Stomach smooth muscle (tissue), 2 donors: ENCODE data around the gene R3HCC1L.
"Not testable (repeated sequence)": the region's sequence is repeated elsewhere in the genome, so short reads cannot be mapped to it uniquely, and the experiment has no call there.

ENCODE experiments used
- H3K27ac ChIP-seq: one replicate; pipeline ENCODE4 v1.7.0; 2013; ENCODE audit warnings: mild to moderate bottlenecking, low read length, inconsistent platforms
- H3K27me3 ChIP-seq, 2 donors: one replicate each; pipeline ENCODE4 v1.7.0; 2013; ENCODE audit warnings: low read length in 2 of 2; ENCODE audit not compliant: insufficient read depth in 2 of 2, control insufficient read depth in 1 of 2
- H3K36me3 ChIP-seq, 2 donors: one replicate each; pipeline ENCODE4 v1.7.0; 2013; ENCODE audit warnings: low read length in 2 of 2; ENCODE audit not compliant: control insufficient read depth in 2 of 2, insufficient read depth in 2 of 2
- H3K4me1 ChIP-seq: one replicate; pipeline ENCODE4 v1.7.0; 2013; ENCODE audit warnings: low read length; ENCODE audit not compliant: control insufficient read depth, insufficient read depth
- H3K4me3 ChIP-seq, 2 donors: one replicate each; pipeline ENCODE4 v1.7.0; 2013; ENCODE audit warnings: low read length in 2 of 2
- H3K9ac ChIP-seq, 2 donors: one replicate each; pipeline ENCODE4 v1.7.0; 2013; ENCODE audit warnings: low read length in 2 of 2, mild to moderate bottlenecking in 1 of 2
- H3K9me3 ChIP-seq, 2 donors: one replicate each; pipeline ENCODE4 v1.7.0; 2013; ENCODE audit warnings: low read length in 2 of 2; ENCODE audit not compliant: control insufficient read depth in 2 of 2
- donor health status: healthy.
- donor health status: Pancreatic carcinoma.

The R3HCC1L gene

DNA sequence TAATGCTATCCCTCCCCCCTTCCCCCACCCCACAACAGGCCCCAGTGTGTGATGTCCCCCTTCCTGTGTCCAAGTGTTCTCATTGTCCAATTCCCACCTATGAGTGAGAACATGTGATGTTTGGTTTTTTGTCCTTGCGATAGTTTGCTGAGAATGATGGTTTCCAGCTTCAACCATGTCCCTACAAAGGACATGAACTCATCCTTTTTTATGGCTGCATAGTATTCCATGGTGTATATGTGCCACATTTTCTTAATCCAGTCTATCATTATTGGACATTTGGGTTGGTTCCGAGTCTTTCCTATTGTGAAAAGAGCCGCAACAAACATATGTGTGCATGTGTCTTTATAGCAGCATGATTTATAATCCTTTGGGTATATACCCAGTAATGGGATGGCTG is 93.3 kb downstream of the R3HCC1L start:
- not testable (repeated sequence) for H3K36me3 ChIP-seq, H3K9me3 ChIP-seq, H3K4me1 ChIP-seq, H3K9ac ChIP-seq, H3K27ac ChIP-seq, H3K4me3 ChIP-seq, H3K27me3 ChIP-seq

DNA sequence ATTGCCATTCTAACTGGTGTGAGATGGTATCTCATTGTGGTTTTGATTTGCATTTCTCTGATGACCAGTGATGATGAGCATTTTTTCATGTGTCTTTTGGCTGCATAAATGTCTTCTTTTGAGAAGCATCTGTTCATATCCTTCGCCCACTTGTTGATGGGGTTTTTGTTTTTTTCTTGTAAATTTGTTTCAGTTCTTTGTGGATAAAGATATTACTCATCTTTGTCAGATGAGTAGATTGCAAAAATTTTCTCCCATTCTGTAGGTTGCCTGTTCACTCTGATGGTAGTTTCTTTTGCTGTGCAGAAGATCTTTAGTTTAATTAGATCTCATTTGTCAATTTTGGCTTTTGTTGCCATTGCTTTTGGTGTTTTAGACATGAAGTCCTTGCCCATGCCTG is 93.8 kb downstream of the R3HCC1L start:
- not testable (repeated sequence) for H3K27ac ChIP-seq, H3K27me3 ChIP-seq, H3K36me3 ChIP-seq, H3K4me3 ChIP-seq, H3K9me3 ChIP-seq, H3K9ac ChIP-seq, H3K4me1 ChIP-seq

DNA sequence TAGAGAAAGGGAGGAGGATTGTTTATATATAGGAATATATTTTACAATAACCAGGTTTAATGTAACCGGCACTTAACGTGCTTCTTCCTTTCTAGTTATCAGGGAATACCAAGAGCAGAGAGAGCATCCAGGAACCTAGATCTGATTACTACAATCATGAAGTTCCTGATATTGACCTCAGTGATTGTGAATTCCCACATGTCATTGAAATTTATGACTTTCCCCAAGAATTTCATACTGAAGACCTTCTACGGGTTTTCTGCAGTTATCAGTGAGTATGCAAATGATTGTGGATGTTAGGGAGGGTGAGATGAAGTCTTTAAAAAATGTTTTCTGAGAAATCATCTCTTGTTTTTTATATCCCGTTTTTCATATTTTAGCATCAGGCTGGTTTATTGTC is 97.0 kb downstream of the R3HCC1L start:
- H3K27me3 ChIP-seq: no peaks in the 10 kb centered on the region
- no peak overlapping the region for H3K4me3 ChIP-seq
- H3K27ac ChIP-seq: no peak overlapping the region
- H3K9me3 ChIP-seq: no peaks in the 10 kb centered on the region
- H3K36me3 ChIP-seq: peaks cover 8 to 11% of the 10 kb centered on the region in 2 donors
- no peaks in the 10 kb centered on the region for H3K4me1 ChIP-seq
- H3K9ac ChIP-seq: no peak overlapping the region

DNA sequence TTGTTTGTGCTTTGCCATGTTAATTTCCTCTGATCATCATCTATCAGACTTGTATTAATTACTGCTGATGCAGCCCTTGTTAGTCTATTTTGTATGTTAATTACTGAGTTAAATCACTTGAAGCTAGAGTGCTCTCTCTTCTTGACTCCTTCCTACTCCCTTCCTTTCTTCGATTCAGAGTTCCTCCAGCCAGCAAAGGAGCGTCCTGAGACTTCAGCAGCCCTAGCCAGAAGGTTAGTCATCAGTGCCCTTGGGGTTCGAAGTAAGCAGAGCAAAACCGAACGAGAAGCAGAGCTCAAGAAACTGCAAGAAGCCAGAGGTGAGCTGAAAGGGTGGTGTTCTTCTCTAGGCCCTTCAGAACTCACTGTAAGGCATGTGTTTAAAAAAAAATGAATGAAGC is 101.4 kb downstream of the R3HCC1L start:
- no peaks in the 10 kb centered on the region for H3K27me3 ChIP-seq
- H3K9ac ChIP-seq: no peak overlapping the region
- H3K4me3 ChIP-seq: no peak overlapping the region
- H3K4me1 ChIP-seq: no peaks in the 10 kb centered on the region
- no peak overlapping the region for H3K27ac ChIP-seq
- peaks cover 13% of the 10 kb centered on the region in 2 donors for H3K36me3 ChIP-seq
- H3K9me3 ChIP-seq: no peaks in the 10 kb centered on the region

DNA sequence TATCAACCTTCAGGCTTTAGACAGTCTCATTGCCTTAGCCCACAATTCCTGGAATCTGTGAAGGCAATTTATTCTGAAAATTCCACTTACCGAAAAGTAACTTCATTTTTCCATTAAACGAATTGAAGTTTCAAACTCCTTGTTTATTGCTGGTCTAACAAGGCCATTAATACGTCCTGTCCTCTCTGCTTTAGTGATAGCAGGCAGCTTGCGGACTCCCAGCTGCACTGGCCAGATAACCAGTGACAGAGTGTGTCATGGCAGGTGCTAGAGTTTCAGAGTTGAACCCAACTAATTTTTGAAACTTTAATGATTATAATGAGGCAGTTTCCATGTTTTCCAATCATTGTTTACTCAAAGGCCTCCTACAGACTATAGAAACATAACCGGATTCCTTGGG is 102.4 kb downstream of the R3HCC1L start:
- H3K4me3 ChIP-seq: no peak overlapping the region
- no peak overlapping the region for H3K27ac ChIP-seq
- no peaks in the 10 kb centered on the region for H3K4me1 ChIP-seq
- H3K27me3 ChIP-seq: no peaks in the 10 kb centered on the region
- no peak overlapping the region for H3K9ac ChIP-seq
- H3K9me3 ChIP-seq: no peaks in the 10 kb centered on the region
- H3K36me3 ChIP-seq: peaks cover 11 to 12% of the 10 kb centered on the region in 2 donors

DNA sequence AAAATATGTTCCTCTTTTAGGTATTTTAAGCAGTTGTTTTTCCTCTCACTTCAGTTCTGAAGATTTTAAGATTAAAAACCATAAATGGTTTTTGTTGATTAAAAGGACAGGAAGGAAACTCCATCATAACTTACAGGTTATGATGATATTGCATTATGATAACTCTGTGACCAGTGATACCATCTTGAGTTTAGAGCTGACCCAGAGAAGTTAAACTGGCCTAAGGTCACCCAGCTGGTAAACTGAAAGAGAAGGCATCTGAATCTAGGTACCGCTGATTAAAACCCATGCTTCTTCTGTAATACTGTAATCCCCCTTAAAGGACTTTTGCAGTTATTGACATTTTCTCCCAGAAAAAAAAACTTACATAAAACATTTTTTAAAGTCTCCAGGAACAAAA is 103.9 kb downstream of the R3HCC1L start:
- Histone ChIP-seq H3K9me3 (no peaks in the 10 kb centered on the region), H3K9ac (no peak overlapping the region), H3K4me1 (no peaks in the 10 kb centered on the region), H3K36me3 (peaks cover 9 to 11% of the 10 kb centered on the region in 2 donors), H3K4me3 (no peak overlapping the region), H3K27me3 (no peaks in the 10 kb centered on the region), H3K27ac (no peak overlapping the region)

DNA sequence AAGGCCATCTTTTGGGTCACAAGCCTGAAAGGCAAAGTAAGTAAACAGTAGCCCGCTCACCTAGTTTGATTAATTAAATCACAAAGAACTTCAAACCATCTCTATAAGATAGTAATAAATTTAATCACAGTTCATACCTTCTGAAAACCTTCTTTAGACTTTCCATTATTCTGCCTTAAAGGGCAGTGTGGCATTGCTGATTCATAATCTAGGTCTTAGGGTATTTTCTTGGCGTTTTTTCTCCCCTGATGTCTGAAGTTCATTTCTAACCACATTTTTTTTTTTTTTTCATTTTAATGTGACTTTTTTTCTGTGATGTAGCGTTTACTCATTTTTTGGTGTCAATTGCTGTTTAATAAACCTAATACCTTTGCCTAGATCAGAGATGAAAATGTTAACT is 106.1 kb downstream of the R3HCC1L start:
- no peaks in the 10 kb centered on the region for H3K9me3 ChIP-seq
- no peaks in the 10 kb centered on the region for H3K27me3 ChIP-seq
- H3K9ac ChIP-seq: no peak overlapping the region
- H3K36me3 ChIP-seq: peaks cover 8 to 9% of the 10 kb centered on the region in 2 donors
- no peak overlapping the region for H3K4me3 ChIP-seq
- peaks cover 16% of the 10 kb centered on the region for H3K4me1 ChIP-seq
- H3K27ac ChIP-seq: no peak overlapping the region

DNA sequence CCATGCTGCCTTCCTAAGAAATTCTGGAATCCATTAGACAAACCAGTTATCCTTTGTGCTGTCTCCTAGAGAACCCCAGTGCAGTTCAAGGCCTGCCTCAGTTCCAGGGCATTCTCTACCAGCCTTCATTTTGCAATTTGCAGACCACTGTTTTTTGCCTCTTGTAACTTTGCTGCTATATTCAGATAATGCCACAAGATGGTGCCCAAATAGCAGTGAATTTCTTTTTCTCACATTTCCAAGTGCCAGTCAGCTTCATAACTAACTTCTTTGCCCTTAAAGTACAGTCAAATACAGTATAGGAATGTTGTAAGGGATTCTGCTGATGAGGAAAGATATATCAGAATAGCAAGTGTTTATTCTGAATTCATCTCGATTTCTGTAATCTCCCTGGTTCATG is 108.4 kb downstream of the R3HCC1L start:
- Histone ChIP-seq H3K9ac (no peak overlapping the region), H3K27ac (no peak overlapping the region), H3K27me3 (no peaks in the 10 kb centered on the region), H3K36me3 (peaks cover 0 to 12% of the 10 kb centered on the region in 2 donors), H3K4me1 (peaks cover 30% of the 10 kb centered on the region), H3K9me3 (no peaks in the 10 kb centered on the region), H3K4me3 (no peak overlapping the region)

DNA sequence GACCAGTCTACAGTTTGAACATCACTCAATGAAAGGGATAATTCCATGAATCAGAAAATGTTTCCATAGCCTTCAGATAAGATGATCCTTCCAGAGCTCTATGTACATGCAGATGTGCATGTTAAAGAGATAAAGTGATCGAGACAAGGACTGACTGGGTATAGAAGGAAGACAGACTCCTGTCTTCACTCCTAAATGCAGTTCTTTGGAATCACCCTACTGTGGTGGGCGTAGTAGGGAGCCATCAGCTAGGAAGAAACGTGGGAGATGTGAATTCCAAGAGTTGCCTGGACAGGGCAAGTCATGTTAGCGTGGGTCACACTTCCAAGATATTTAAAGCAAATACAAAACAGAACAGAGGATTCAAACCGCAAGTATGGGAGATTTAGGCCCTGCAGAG is 109.7 kb downstream of the R3HCC1L start:
- peaks cover 7 to 19% of the 10 kb centered on the region in 2 donors for H3K36me3 ChIP-seq
- H3K27ac ChIP-seq: peak overlapping the region; percentile 63
- no peaks in the 10 kb centered on the region for H3K27me3 ChIP-seq
- peaks cover 30% of the 10 kb centered on the region for H3K4me1 ChIP-seq
- H3K4me3 ChIP-seq: no peak overlapping the region
- no peaks in the 10 kb centered on the region for H3K9me3 ChIP-seq
- H3K9ac ChIP-seq: no peak overlapping the region

DNA sequence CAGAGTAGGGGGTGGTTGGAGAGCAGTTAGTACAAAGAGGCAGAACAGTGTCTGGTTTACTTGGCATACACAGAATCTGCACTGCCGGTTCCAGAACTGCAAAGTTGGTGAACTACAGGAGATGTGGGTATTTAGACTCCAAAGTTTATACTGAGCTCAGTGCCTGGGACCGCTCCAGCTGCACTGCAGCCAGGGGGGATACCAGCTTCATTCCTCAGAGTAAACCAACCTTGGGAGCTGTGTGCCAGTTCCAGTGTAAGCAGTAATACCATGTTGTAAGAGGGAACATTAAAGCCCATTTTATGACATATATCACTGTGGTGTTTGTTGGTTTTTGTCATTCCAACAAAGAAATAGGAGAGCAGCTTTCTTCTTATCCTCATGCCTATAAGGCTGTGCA is 110.1 kb downstream of the R3HCC1L start:
- Histone ChIP-seq H3K27me3 (no peaks in the 10 kb centered on the region), H3K36me3 (peaks cover 7 to 23% of the 10 kb centered on the region in 2 donors), H3K9me3 (no peaks in the 10 kb centered on the region), H3K9ac (no peak overlapping the region), H3K4me3 (no peak overlapping the region), H3K4me1 (peaks cover 30% of the 10 kb centered on the region), H3K27ac (peak overlapping the region; percentile 63)

DNA sequence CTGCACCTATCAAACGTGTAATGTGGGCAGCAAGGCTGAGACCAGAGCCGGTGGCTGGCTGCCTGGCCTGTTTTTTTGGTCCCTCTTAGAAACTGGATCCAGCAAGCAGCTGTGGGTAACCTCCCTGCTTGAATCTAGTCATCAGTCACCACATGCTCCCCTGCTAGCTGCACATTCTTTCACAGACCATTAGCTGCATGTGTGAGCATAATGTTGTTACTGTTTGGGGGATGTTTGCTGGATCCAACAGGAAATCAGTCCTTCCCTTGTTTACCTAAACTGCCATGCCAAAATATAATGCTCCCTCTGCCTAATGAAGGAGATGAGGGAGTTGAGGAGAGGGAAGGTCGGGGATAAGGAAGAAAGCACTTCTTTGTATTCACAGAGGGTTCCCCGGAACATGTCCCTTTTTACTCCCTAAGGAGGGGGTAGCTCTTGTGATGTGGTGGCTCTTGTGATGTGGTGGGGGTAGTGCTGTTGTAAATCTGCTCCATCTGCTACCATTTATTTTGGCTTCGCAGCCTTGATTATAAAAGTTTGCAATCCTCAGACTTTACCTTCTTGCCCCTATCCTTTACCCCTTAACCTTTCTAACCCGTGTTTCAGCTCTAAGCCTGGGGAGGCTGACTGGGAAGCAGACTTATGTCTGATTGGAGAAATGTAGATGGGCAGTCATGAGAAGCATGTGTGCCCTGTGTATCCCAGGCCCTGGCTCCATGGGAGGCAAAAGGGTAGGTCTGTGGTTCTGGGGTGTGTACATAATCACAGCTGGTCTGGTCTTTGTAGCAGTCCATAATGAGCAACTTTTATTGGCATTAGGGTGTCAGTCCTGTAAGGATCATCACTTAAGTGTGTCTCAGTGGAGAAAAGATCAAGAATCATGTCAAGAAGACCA is 112.7 kb downstream of the R3HCC1L start:
- peaks cover 16 to 39% of the 10 kb centered on the region in 2 donors for H3K36me3 ChIP-seq
- peaks cover 30% of the 10 kb centered on the region for H3K4me1 ChIP-seq
- no peak overlapping the region for H3K4me3 ChIP-seq
- no peaks in the 10 kb centered on the region for H3K9me3 ChIP-seq
- peak overlapping the region; percentile 31 for H3K27ac ChIP-seq
- no peak overlapping the region for H3K9ac ChIP-seq
- H3K27me3 ChIP-seq: no peaks in the 10 kb centered on the region
